Measurements from ENCODE around the gene IKZF4. TPM values are rescaled to one million over a fixed set of nuclear protein-coding genes. Genes with fewer than 3 reads are reported as not detected.

Gene IKZF4
- total and polyA plus RNA-seq, 2 experiments from 2014 or later, result 4.6 to 9.0 TPM

DNA sequence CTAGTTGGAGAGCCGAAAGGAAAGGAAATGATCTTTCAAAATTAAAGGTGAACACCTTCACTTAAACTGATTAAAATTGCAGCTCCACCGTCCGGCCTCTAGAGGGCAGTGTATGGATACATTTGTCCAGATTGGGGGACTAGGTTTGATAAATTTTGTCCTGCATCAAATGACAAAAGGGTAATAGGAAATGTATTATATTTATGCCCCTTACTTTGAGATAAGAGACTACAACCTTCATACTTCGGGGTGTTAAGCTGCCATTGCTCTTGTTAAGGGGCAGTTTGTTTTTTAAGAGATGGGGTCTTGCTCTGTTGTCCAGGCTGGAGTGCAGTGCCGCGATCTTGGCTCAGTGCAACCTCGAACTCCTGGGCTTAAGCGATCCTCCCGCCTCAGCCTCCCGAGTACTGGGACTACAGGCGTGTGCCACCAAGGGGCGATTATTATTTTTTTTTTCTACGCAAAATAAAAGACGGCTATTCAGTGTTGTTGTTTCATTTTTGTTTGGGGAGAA, 24.6 kb upstream of the IKZF4 start:
- DNase-seq (ENCODE audit: low spot score), result peak; percentile 77
- H3K27me3 Mint-ChIP-seq (ENCODE audit: insufficient read depth, low read depth, poor library complexity), result peaks cover 8% of the 10 kb centered on the region
- TF ChIP-seq, protein P1, sequence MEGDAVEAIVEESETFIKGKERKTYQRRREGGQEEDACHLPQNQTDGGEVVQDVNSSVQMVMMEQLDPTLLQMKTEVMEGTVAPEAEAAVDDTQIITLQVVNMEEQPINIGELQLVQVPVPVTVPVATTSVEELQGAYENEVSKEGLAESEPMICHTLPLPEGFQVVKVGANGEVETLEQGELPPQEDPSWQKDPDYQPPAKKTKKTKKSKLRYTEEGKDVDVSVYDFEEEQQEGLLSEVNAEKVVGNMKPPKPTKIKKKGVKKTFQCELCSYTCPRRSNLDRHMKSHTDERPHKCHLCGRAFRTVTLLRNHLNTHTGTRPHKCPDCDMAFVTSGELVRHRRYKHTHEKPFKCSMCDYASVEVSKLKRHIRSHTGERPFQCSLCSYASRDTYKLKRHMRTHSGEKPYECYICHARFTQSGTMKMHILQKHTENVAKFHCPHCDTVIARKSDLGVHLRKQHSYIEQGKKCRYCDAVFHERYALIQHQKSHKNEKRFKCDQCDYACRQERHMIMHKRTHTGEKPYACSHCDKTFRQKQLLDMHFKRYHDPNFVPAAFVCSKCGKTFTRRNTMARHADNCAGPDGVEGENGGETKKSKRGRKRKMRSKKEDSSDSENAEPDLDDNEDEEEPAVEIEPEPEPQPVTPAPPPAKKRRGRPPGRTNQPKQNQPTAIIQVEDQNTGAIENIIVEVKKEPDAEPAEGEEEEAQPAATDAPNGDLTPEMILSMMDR (conservative IDR thresholded peaks at IDR 0.05; ENCODE audit: low read depth in 2 of 2), result peak; percentile 80 to 100
- TF ChIP-seq EZH2phosphoT487 (IDR thresholded peaks at IDR 0.05; ENCODE audit: unreplicated experiment), result no peak
- no peaks in the 10 kb centered on the region; the same call in 2 of the 3 replicates for H3K4me1 Mint-ChIP-seq
- Histone ChIP-seq H3K79me2 (replicated peaks; ENCODE audit: insufficient read depth) (peaks cover 8% of the 10 kb centered on the region; the same call in 1 of the 2 replicates), H3K4me1 (ENCODE audit: insufficient read depth) (0 out of 2 replicates have a peak, but pooled peaks cover 4% of the 10 kb centered on the region), H3K4me3 (peak overlapping the region; percentile 72), H2AFZ (no peak overlapping the region), H3K9me2 (ENCODE audit: insufficient read depth) (no peaks in the 10 kb centered on the region), H3K4me2 (peak overlapping the region; percentile 70; the same call in 1 of the 2 replicates), H3K27ac (ENCODE audit: low read depth) (no peak overlapping the region), H3K27me3 (ENCODE audit: insufficient read depth) (no peaks in the 10 kb centered on the region), H3F3A (replicated peaks; ENCODE audit: low read depth) (peaks cover 7% of the 10 kb centered on the region; the same call in 1 of the 2 replicates), H4K20me1 (replicated peaks; ENCODE audit: insufficient read depth) (no peaks in the 10 kb centered on the region), H3K36me3 (ENCODE audit: insufficient read depth) (peaks cover 19% of the 10 kb centered on the region)
- peak overlapping the region; percentile 98 for H3K4me3 Mint-ChIP-seq
- no peak overlapping the region; the same call in 1 of the 2 replicates for H3K27ac Mint-ChIP-seq
- ATAC-seq, result peak; percentile 12
- no peaks in the 10 kb centered on the region for H3K9me3 Mint-ChIP-seq
- peaks cover 42% of the 10 kb centered on the region for H3K36me3 Mint-ChIP-seq (ENCODE audit: low read depth)

DNA sequence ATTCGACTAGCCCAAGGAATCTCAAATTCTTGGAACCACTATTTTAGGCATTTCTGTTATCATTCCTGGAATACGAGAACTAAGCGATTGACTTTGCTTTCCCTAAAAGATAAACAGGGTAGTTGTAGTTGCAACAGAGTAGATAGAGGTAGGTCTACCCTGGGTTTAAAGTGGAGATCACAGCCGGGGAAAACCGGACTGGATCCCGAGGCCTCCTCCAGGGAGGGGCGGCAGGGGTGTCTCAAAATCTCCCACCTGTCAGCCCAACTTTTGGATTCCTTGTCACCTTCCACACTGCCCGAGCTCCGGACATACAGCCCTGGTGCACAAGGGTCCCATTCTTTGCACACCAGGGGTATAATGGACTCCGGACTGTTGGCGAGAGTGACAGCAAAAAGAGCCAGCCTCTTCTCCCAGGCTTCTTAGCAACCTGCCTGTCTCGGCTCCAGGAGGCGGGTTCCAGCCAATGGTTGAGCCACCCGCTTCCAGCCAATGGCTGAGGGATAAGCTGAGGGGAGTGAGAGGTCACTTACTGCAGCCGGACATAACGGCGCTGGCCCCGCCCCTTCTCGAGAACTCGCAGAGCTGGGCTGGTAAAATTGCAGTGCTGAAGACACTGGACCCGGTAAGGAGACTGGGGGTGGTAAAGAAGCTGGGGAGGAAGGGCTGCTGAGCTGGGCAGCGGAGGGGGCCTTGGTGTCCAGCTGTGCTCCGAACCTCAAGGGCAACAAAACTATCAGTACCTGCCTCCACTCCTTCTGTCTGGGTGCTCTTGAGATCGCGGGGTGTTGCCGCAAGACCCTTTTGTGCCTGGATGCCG, 23.9 kb upstream of the IKZF4 start, which contains the start of gene SUOX:
Gene SUOX (plus strand): TSS at position 562 of the 820 bp plus-strand sequence. CDS start 4,946 bp downstream, outside the sequence.
- Histone ChIP-seq H3K27ac (ENCODE audit: low read depth) (no peak within 1 kb of the TSS), H3K79me2 (replicated peaks; ENCODE audit: insufficient read depth) (peaks cover 8% of the 10 kb centered on the region; the same call in 1 of the 2 replicates)

DNA sequence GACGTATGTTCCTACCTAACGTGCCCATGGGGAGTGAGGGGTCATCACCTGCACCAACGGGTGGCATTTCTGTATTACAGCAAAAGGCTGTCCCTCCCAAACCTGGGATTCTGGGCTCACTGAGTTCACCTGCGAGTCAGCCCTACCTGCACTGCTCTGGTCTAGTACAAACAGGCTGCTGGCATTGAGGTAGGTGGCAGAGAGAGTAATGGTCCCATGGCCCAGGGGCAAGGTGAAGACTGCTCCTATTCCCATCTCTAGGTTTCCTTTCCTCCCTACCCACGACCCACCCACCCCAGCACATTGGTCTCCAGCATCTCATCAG, 23.3 kb upstream of the IKZF4 start:
- Histone ChIP-seq H3K4me2 (peak overlapping the region; percentile 81), H3K36me3 (ENCODE audit: insufficient read depth) (peaks cover 8% of the 10 kb centered on the region; the same call in 1 of the 2 replicates), H4K20me1 (replicated peaks; ENCODE audit: insufficient read depth) (no peaks in the 10 kb centered on the region), H3K27me3 (ENCODE audit: insufficient read depth) (no peaks in the 10 kb centered on the region), H3K4me3 (peak overlapping the region; percentile 72), H3F3A (replicated peaks; ENCODE audit: low read depth) (peaks cover 7% of the 10 kb centered on the region; the same call in 1 of the 2 replicates), H3K27ac (ENCODE audit: low read depth) (no peak overlapping the region), H3K9me2 (ENCODE audit: insufficient read depth) (no peaks in the 10 kb centered on the region), H3K79me2 (replicated peaks; ENCODE audit: insufficient read depth) (peaks cover 8% of the 10 kb centered on the region; the same call in 1 of the 2 replicates), H2AFZ (peak overlapping the region; percentile 64), H3K4me1 (ENCODE audit: insufficient read depth) (0 out of 2 replicates have a peak, but pooled peaks cover 4% of the 10 kb centered on the region)
- H3K27ac Mint-ChIP-seq, result peak overlapping the region; percentile 93
- H3K27me3 Mint-ChIP-seq (ENCODE audit: insufficient read depth, low read depth, poor library complexity), result peaks cover 8% of the 10 kb centered on the region
- H3K4me3 Mint-ChIP-seq, result peak overlapping the region; percentile 98
- peaks cover 41% of the 10 kb centered on the region for H3K36me3 Mint-ChIP-seq (ENCODE audit: low read depth)
- H3K4me1 Mint-ChIP-seq, result no peaks in the 10 kb centered on the region; the same call in 2 of the 3 replicates
- ATAC-seq (peak; percentile 50), DNase-seq (ENCODE audit: low spot score) (no peak)
- H3K9me3 Mint-ChIP-seq, result no peaks in the 10 kb centered on the region
- TF ChIP-seq STAT1 (IDR thresholded peaks at IDR 0.05; ENCODE audit: unreplicated experiment) (no peak), NANOG (IDR thresholded peaks at IDR 0.05; ENCODE audit: borderline replicate concordance) (no peak), JUNB (IDR thresholded peaks at IDR 0.05; ENCODE audit: unreplicated experiment) (no peak), ZNF114 (CRISPR knock-in tag; IDR thresholded peaks at IDR 0.05) (no peak)

More for the DNA sequence above, 23.9 kb upstream of the IKZF4 start, which contains the start of gene SUOX:
- ATAC-seq (peak; percentile 100), DNase-seq (ENCODE audit: low spot score) (peak; percentile 99)
- Histone ChIP-seq H3K27me3 (ENCODE audit: insufficient read depth) (no peaks in the 10 kb centered on the region), H3K4me2 (peak within 1 kb of the TSS; percentile 81), H3K9me2 (ENCODE audit: insufficient read depth) (no peaks in the 10 kb centered on the region), H2AFZ (peak within 1 kb of the TSS; percentile 64), H3K36me3 (ENCODE audit: insufficient read depth) (peaks cover 13% of the 10 kb centered on the region; the same call in 1 of the 2 replicates), H3K4me1 (ENCODE audit: insufficient read depth) (0 out of 2 replicates have a peak, but pooled peaks cover 4% of the 10 kb centered on the region), H3K4me3 (peak within 1 kb of the TSS; percentile 72), H3F3A (replicated peaks; ENCODE audit: low read depth) (peaks cover 7% of the 10 kb centered on the region; the same call in 1 of the 2 replicates), H4K20me1 (replicated peaks; ENCODE audit: insufficient read depth) (no peaks in the 10 kb centered on the region)
- H3K4me1 Mint-ChIP-seq, result no peaks in the 10 kb centered on the region; the same call in 2 of the 3 replicates
- H3K27ac Mint-ChIP-seq, result peak within 1 kb of the TSS; percentile 93
- H3K4me3 Mint-ChIP-seq, result peak within 1 kb of the TSS; percentile 98
- peak; percentile 92 for TF ChIP-seq POLR2AphosphoS5 (IDR thresholded peaks at IDR 0.05; ENCODE audit: low read depth)
- no peak for TF ChIP-seq JUNB (IDR thresholded peaks at IDR 0.05; ENCODE audit: unreplicated experiment)
- no peak for TF ChIP-seq EZH2 (IDR thresholded peaks at IDR 0.05; ENCODE audit: low read depth, unreplicated experiment)
- TF ChIP-seq CREB1 (CRISPR knock-in tag; IDR thresholded peaks at IDR 0.05; ENCODE audit: low read depth), result no peak
- H3K27me3 Mint-ChIP-seq (ENCODE audit: insufficient read depth, low read depth, poor library complexity), result peaks cover 8% of the 10 kb centered on the region
- H3K9me3 Mint-ChIP-seq, result no peaks in the 10 kb centered on the region
- peaks cover 42% of the 10 kb centered on the region for H3K36me3 Mint-ChIP-seq (ENCODE audit: low read depth)
